Measurements from ENCODE around the gene ZNF835.
"Not testable (repeated sequence)": the region's sequence is repeated elsewhere in the genome, so short reads cannot be mapped to it uniquely, and the experiment has no call there.

The ZNF835 gene

GRCh38 chr19:56671613-56671994, at the start of gene ZNF835:
Gene ZNF835 (minus strand): TSS chr19:56671757. CDS start chr19:56665198, 6,559 bp downstream.
- DNase-seq (ENCODE audit: low read depth in 3 of 3): peak; percentile 60 to 77 (median 73)

- DNase-seq (ENCODE audit: low read depth in 3 of 3): no peak
Measured at GRCh38 chr19:56720281-56720680, 48.7 kb upstream of the ZNF835 start.

- DNase-seq (ENCODE audit: low read depth in 3 of 3): no peak
Measured at GRCh38 chr19:56718231-56718630, 46.7 kb upstream of the ZNF835 start.

GRCh38 chr19:56712611-56713276, 41.2 kb upstream of the ZNF835 start:
- DNase-seq (ENCODE audit: low read depth in 3 of 3): no peak

GRCh38 chr19:56710437-56710836, 38.9 kb upstream of the ZNF835 start:
- no peak for DNase-seq (ENCODE audit: low read depth in 3 of 3)

GRCh38 chr19:56707821-56708220, 36.3 kb upstream of the ZNF835 start:
- no peak for DNase-seq (ENCODE audit: low read depth in 3 of 3)

- DNase-seq (ENCODE audit: low read depth in 3 of 3): no peak
Measured at GRCh38 chr19:56705939-56706338, 34.4 kb upstream of the ZNF835 start.

- DNase-seq (ENCODE audit: low read depth in 3 of 3): no peak
Measured at GRCh38 chr19:56701895-56702294, 30.3 kb upstream of the ZNF835 start.

GRCh38 chr19:56699552-56699951, 28.0 kb upstream of the ZNF835 start:
- no peak for DNase-seq (ENCODE audit: low read depth in 3 of 3)

- DNase-seq (ENCODE audit: low read depth in 3 of 3): no peak
Measured at GRCh38 chr19:56692206-56692895, 20.8 kb upstream of the ZNF835 start.

GRCh38 chr19:56690670-56691069, 19.1 kb upstream of the ZNF835 start:
- DNase-seq (ENCODE audit: low read depth in 3 of 3): no peak

- DNase-seq (ENCODE audit: low read depth in 3 of 3): no peak
Measured at GRCh38 chr19:56689198-56689597, 17.6 kb upstream of the ZNF835 start.

GRCh38 chr19:56687031-56687430, 15.5 kb upstream of the ZNF835 start:
- no peak for DNase-seq (ENCODE audit: low read depth in 3 of 3)

GRCh38 chr19:56683116-56683515, 11.6 kb upstream of the ZNF835 start:
- DNase-seq (ENCODE audit: low read depth in 3 of 3): no peak

GRCh38 chr19:56681702-56682101, 10.1 kb upstream of the ZNF835 start:
- DNase-seq (ENCODE audit: low read depth in 3 of 3): no peak

- DNase-seq (ENCODE audit: low read depth in 3 of 3): no peak
Measured at GRCh38 chr19:56678205-56678604, 6.6 kb upstream of the ZNF835 start.

GRCh38 chr19:56672610-56673009, 1.1 kb upstream of the ZNF835 start:
- not testable (repeated sequence) for DNase-seq (ENCODE audit: low read depth in 3 of 3)

GRCh38 chr19:56670961-56671612, 470 bp downstream of the ZNF835 start:
- peak in 1 of 3 experiments; percentile 1 for DNase-seq (ENCODE audit: low read depth in 3 of 3)

- no peak for DNase-seq (ENCODE audit: low read depth in 3 of 3)
Measured at GRCh38 chr19:56670401-56670960, 1.1 kb downstream of the ZNF835 start.

- DNase-seq (ENCODE audit: low read depth in 3 of 3): no peak
Measured at GRCh38 chr19:56668676-56669075, 2.9 kb downstream of the ZNF835 start.

GRCh38 chr19:56667311-56667870, 4.2 kb downstream of the ZNF835 start:
- DNase-seq (ENCODE audit: low read depth in 3 of 3): no peak

GRCh38 chr19:56664511-56664910, 7.0 kb downstream of the ZNF835 start:
- DNase-seq (ENCODE audit: low read depth in 3 of 3): no peak

Data from stimulated activated CD4-positive, alpha-beta T cell treated with anti-CD3 and anti-CD28 coated beads, TNF-alpha, amount 100 ng/mL, for 4 hours (primary cell).